ENCODE measurements around the gene ITPR2. TPM values are rescaled to one million over a fixed set of nuclear protein-coding genes. Genes with fewer than 3 reads are reported as not detected.

Gene ITPR2
- total RNA-seq, 2 donors from 2014 or later, result 44.3 to 55.5 TPM

GRCh38 chr12:26628234-26628633 is 204.8 kb downstream of the ITPR2 start:
- Mint-ChIP-seq H3K27me3 (ENCODE audit: low read depth) (no peaks in the 10 kb centered on the region), H3K27ac (no peak overlapping the region), H3K4me3 (no peak overlapping the region), H3K9me3 (no peaks in the 10 kb centered on the region), H3K36me3 (ENCODE audit: insufficient read depth in 2 of 2) (peaks cover 4 to 5% of the 10 kb centered on the region in 2 donors), H3K4me1 (ENCODE audit: low read depth) (peaks cover under 1% of the 10 kb centered on the region)
- no peak for DNase-seq
- no peak for ATAC-seq (replicated peaks in 1 of 2)

GRCh38 chr12:26627335-26627734 is 205.7 kb downstream of the ITPR2 start:
- Mint-ChIP-seq H3K36me3 (ENCODE audit: insufficient read depth in 2 of 2) (peaks cover 4 to 5% of the 10 kb centered on the region in 2 donors), H3K4me1 (ENCODE audit: low read depth) (peaks cover 4% of the 10 kb centered on the region), H3K9me3 (no peaks in the 10 kb centered on the region), H3K4me3 (no peak overlapping the region), H3K27me3 (ENCODE audit: low read depth) (no peaks in the 10 kb centered on the region), H3K27ac (no peak overlapping the region)
- no peak for DNase-seq
- ATAC-seq (replicated peaks in 1 of 2), result no peak

- Mint-ChIP-seq H3K4me1 (ENCODE audit: low read depth) (peaks cover 4% of the 10 kb centered on the region), H3K36me3 (ENCODE audit: insufficient read depth in 2 of 2) (peaks cover 3 to 4% of the 10 kb centered on the region in 2 donors), H3K9me3 (no peaks in the 10 kb centered on the region), H3K4me3 (no peak overlapping the region), H3K27ac (no peak overlapping the region), H3K27me3 (ENCODE audit: low read depth) (no peaks in the 10 kb centered on the region)
- DNase-seq (peak in 1 of 2 donors; percentile 15), ATAC-seq (replicated peaks in 1 of 2) (peak; percentile 80 to 87)
Measured at GRCh38 chr12:26623136-26623535, 209.9 kb downstream of the ITPR2 start.

GRCh38 chr12:26622601-26623000 is 210.4 kb downstream of the ITPR2 start:
- Mint-ChIP-seq H3K27me3 (ENCODE audit: low read depth) (no peaks in the 10 kb centered on the region), H3K4me1 (ENCODE audit: low read depth) (peaks cover 4% of the 10 kb centered on the region), H3K27ac (no peak overlapping the region), H3K9me3 (no peaks in the 10 kb centered on the region), H3K36me3 (ENCODE audit: insufficient read depth in 2 of 2) (peaks cover 3 to 4% of the 10 kb centered on the region in 2 donors), H3K4me3 (no peak overlapping the region)
- ATAC-seq (replicated peaks in 1 of 2) (no peak), DNase-seq (no peak)

GRCh38 chr12:26621932-26622331 is 211.1 kb downstream of the ITPR2 start:
- ATAC-seq (replicated peaks in 1 of 2), result no peak
- Mint-ChIP-seq H3K27me3 (ENCODE audit: low read depth) (no peaks in the 10 kb centered on the region), H3K36me3 (ENCODE audit: insufficient read depth in 2 of 2) (peaks cover 0 to 3% of the 10 kb centered on the region in 2 donors), H3K4me1 (ENCODE audit: low read depth) (peaks cover 4% of the 10 kb centered on the region), H3K27ac (no peak overlapping the region), H3K4me3 (no peak overlapping the region), H3K9me3 (no peaks in the 10 kb centered on the region)
- no peak for DNase-seq

- DNase-seq, result no peak
- Mint-ChIP-seq H3K4me3 (no peak overlapping the region), H3K36me3 (ENCODE audit: insufficient read depth in 2 of 2) (no peaks in the 10 kb centered on the region), H3K27ac (no peak overlapping the region), H3K9me3 (no peaks in the 10 kb centered on the region), H3K4me1 (ENCODE audit: low read depth) (peaks cover 4% of the 10 kb centered on the region), H3K27me3 (ENCODE audit: low read depth) (no peaks in the 10 kb centered on the region)
- ATAC-seq (replicated peaks in 1 of 2), result no peak
Measured at GRCh38 chr12:26620907-26621306, 212.1 kb downstream of the ITPR2 start.

- no peak for ATAC-seq (replicated peaks in 1 of 2)
- Mint-ChIP-seq H3K4me1 (ENCODE audit: low read depth) (no peaks in the 10 kb centered on the region), H3K36me3 (ENCODE audit: insufficient read depth in 2 of 2) (no peaks in the 10 kb centered on the region), H3K27me3 (ENCODE audit: low read depth) (no peaks in the 10 kb centered on the region), H3K27ac (no peak overlapping the region), H3K9me3 (no peaks in the 10 kb centered on the region), H3K4me3 (no peak overlapping the region)
- no peak for DNase-seq
Measured at GRCh38 chr12:26617513-26617912, 215.5 kb downstream of the ITPR2 start.

GRCh38 chr12:26614011-26614616 is 218.9 kb downstream of the ITPR2 start:
- DNase-seq, result peak; percentile 20 to 28
- Mint-ChIP-seq H3K9me3 (no peaks in the 10 kb centered on the region), H3K4me1 (ENCODE audit: low read depth) (no peaks in the 10 kb centered on the region), H3K27ac (no peak overlapping the region), H3K4me3 (no peak overlapping the region), H3K36me3 (ENCODE audit: insufficient read depth in 2 of 2) (no peaks in the 10 kb centered on the region), H3K27me3 (ENCODE audit: low read depth) (no peaks in the 10 kb centered on the region)
- peak; percentile 44 for ATAC-seq (replicated peaks in 1 of 2)

GRCh38 chr12:26612203-26612602 is 220.8 kb downstream of the ITPR2 start:
- no peak for DNase-seq
- no peaks in the 10 kb centered on the region for H3K36me3 Mint-ChIP-seq (ENCODE audit: insufficient read depth in 2 of 2)
- H3K4me1 Mint-ChIP-seq (ENCODE audit: low read depth), result no peaks in the 10 kb centered on the region

GRCh38 chr12:26611598-26611997 is 221.4 kb downstream of the ITPR2 start:
- H3K9me3 Mint-ChIP-seq, result no peaks in the 10 kb centered on the region
- no peak overlapping the region for H3K4me3 Mint-ChIP-seq
- no peak for DNase-seq
- no peaks in the 10 kb centered on the region for H3K36me3 Mint-ChIP-seq (ENCODE audit: insufficient read depth in 2 of 2)
- no peaks in the 10 kb centered on the region for H3K4me1 Mint-ChIP-seq (ENCODE audit: low read depth)
- H3K27me3 Mint-ChIP-seq (ENCODE audit: low read depth), result no peaks in the 10 kb centered on the region
- no peak overlapping the region for H3K27ac Mint-ChIP-seq
- no peak for ATAC-seq (replicated peaks in 1 of 2)

More at GRCh38 chr12:26612203-26612602, 220.8 kb downstream of the ITPR2 start:
- Mint-ChIP-seq H3K9me3 (no peaks in the 10 kb centered on the region), H3K4me3 (no peak overlapping the region), H3K27ac (no peak overlapping the region), H3K27me3 (ENCODE audit: low read depth) (no peaks in the 10 kb centered on the region)
- ATAC-seq (replicated peaks in 1 of 2), result no peak

- Mint-ChIP-seq H3K4me3 (no peak overlapping the region), H3K4me1 (ENCODE audit: low read depth) (no peaks in the 10 kb centered on the region), H3K27me3 (ENCODE audit: low read depth) (no peaks in the 10 kb centered on the region), H3K36me3 (ENCODE audit: insufficient read depth in 2 of 2) (no peaks in the 10 kb centered on the region), H3K27ac (no peak overlapping the region), H3K9me3 (no peaks in the 10 kb centered on the region)
- no peak for ATAC-seq (replicated peaks in 1 of 2)
- DNase-seq, result no peak
Measured at GRCh38 chr12:26610774-26611173, 222.2 kb downstream of the ITPR2 start.

GRCh38 chr12:26609986-26610385 is 223.0 kb downstream of the ITPR2 start:
- DNase-seq (no peak), ATAC-seq (replicated peaks in 1 of 2) (no peak)
- H3K4me3 Mint-ChIP-seq, result no peak overlapping the region
- no peaks in the 10 kb centered on the region for H3K27me3 Mint-ChIP-seq (ENCODE audit: low read depth)
- H3K27ac Mint-ChIP-seq, result no peak overlapping the region
- H3K9me3 Mint-ChIP-seq, result no peaks in the 10 kb centered on the region
- no peaks in the 10 kb centered on the region for H3K4me1 Mint-ChIP-seq (ENCODE audit: low read depth)
- H3K36me3 Mint-ChIP-seq (ENCODE audit: insufficient read depth in 2 of 2), result no peaks in the 10 kb centered on the region

- no peak for ATAC-seq (replicated peaks in 1 of 2)
- Mint-ChIP-seq H3K27ac (no peak overlapping the region), H3K27me3 (ENCODE audit: low read depth) (no peaks in the 10 kb centered on the region)
Measured at GRCh38 chr12:26608706-26609105, 224.3 kb downstream of the ITPR2 start.

GRCh38 chr12:26608273-26608672 is 224.7 kb downstream of the ITPR2 start:
- Mint-ChIP-seq H3K4me3 (no peak overlapping the region), H3K36me3 (ENCODE audit: insufficient read depth in 2 of 2) (no peaks in the 10 kb centered on the region), H3K4me1 (ENCODE audit: low read depth) (no peaks in the 10 kb centered on the region), H3K27ac (no peak overlapping the region), H3K27me3 (ENCODE audit: low read depth) (no peaks in the 10 kb centered on the region), H3K9me3 (no peaks in the 10 kb centered on the region)
- DNase-seq (no peak), ATAC-seq (replicated peaks in 1 of 2) (no peak)

More at GRCh38 chr12:26608706-26609105, 224.3 kb downstream of the ITPR2 start:
- Mint-ChIP-seq H3K9me3 (no peaks in the 10 kb centered on the region), H3K4me1 (ENCODE audit: low read depth) (no peaks in the 10 kb centered on the region), H3K36me3 (ENCODE audit: insufficient read depth in 2 of 2) (no peaks in the 10 kb centered on the region), H3K4me3 (no peak overlapping the region)
- DNase-seq, result no peak
